GM04504 (cell line): Measurements from ENCODE around the gene C12orf57.
A peak's percentile ranks its signal among the peaks of the same experiment; 100 is the strongest.

ENCODE experiments used
- DNase-seq: peaks from one replicate; pipeline ENCODE4 v3.0.0-alpha.2; 2012; ENCODE audit warnings: low read depth

The C12orf57 gene

DNA sequence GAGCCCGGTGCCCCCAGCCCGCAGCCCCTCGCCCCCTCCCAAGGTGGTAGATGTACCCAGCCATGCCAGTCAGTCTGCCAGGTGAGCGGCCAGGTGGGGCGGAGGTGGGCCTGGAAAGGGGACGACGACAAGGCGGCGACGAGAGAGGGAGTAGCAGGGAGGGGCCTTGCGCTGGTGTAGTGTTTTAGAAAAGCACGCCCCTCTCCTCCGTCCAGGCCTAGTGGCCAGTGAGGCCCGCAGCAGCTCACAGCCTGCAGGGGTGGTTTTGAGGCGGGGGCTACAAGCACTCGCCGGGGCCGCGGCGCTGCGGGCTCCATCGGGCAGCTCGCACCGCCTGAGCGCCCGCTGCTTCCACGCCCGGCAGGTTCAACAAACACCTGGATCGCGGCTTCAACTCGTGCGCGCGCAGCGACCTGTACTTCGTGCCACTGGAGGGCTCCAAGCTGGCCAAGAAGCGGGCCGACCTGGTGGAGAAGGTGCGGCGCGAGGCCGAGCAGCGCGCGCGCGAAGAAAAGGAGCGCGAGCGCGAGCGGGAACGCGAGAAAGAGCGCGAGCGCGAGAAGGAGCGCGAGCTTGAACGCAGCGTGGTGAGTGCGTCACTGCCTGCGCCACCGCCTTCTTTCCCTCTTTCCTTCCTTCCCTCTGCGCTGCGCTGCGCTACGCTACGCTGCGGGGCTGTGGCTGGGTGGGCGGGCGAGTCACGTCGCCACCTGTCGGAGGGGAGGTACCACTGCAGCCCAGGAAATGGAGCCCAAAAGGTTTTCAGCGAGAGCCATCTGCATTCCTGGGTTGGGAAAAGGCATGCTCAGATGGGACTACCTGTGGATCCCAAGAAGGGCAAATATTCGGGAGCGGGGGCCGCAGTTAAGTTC lies 6.1 kb upstream of the C12orf57 start:
- peak; percentile 85 for DNase-seq

DNA sequence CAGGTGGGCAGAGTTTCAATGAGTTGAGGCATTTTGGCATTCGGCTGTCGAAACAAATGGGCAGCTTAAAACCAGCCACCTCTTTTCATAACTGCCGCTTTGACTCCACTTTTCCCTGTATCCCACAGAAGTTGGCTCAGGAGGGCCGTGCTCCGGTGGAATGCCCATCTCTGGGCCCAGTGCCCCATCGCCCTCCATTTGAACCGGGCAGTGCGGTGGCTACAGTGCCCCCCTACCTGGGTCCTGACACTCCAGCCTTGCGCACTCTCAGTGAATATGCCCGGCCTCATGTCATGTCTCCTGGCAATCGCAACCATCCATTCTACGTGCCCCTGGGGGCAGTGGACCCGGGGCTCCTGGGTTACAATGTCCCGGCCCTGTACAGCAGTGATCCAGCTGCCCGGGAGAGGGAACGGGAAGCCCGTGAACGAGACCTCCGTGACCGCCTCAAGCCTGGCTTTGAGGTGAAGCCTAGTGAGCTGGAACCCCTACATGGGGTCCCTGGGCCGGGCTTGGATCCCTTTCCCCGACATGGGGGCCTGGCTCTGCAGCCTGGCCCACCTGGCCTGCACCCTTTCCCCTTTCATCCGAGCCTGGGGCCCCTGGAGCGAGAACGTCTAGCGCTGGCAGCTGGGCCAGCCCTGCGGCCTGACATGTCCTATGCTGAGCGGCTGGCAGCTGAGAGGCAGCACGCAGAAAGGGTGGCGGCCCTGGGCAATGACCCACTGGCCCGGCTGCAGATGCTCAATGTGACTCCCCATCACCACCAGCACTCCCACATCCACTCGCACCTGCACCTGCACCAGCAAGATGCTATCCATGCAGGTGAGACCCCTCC lies 5.2 kb upstream of the C12orf57 start:
- no peak for DNase-seq

DNA sequence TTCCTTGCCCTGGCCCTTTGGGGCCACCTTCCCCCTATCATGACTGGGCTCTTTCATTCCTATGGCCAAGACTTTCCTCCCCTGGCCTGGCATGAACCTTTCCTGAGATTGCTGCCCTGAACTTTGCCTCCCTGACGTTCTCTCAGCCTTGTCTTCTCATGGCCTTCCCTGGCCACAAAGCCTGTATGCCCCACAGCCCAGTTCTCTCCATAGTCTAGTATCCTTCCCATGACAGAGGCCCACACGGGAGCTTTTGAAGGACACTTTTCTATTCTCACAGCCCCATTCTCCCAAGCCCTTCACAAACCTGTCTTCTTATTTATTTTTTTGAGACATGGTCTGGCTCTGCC lies 4.7 kb upstream of the C12orf57 start:
- no peak for DNase-seq

DNA sequence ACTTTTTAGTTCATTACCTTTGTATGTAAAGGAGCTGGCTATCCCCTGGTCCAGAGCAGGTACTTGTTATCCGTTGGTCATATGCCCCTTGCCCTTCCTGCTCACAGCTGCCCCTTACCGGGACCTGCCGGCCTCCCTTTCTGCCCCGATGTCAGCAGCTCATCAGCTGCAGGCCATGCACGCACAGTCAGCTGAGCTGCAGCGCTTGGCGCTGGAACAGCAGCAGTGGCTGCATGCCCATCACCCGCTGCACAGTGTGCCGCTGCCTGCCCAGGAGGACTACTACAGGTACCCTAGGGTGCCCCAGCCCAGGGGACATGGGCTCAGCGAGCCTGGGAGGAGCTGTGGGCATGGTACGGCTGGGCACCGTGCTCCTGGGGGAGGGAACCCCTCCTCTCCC lies 2.6 kb upstream of the C12orf57 start:
- no peak for DNase-seq

DNA sequence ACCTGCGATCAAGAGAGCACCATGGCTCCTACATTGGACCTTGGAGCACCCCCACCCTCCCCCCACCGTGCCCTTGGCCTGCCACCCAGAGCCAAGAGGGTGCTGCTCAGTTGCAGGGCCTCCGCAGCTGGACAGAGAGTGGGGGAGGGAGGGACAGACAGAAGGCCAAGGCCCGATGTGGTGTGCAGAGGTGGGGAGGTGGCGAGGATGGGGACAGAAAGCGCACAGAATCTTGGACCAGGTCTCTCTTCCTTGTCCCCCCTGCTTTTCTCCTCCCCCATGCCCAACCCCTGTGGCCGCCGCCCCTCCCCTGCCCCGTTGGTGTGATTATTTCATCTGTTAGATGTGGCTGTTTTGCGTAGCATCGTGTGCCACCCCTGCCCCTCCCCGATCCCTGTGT lies 2.0 kb upstream of the C12orf57 start:
- no peak for DNase-seq

DNA sequence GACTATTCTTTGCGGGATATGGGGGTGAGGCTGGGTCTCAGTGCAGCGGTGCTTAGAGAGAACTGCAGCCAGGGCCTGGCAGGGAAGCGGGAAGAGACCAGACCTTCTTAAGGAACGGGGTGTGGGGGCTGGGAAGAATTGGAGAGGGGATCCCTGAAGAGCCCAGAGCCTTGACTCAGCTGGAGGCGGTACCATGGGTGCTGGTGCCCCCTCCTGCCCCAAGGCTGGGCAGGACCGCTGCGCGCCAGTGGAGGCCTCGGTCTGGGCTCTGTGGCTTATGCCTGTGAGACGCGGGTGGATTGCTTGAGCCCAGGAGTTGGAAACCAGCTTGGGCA lies 1.5 kb upstream of the C12orf57 start:
- no peak for DNase-seq

DNA sequence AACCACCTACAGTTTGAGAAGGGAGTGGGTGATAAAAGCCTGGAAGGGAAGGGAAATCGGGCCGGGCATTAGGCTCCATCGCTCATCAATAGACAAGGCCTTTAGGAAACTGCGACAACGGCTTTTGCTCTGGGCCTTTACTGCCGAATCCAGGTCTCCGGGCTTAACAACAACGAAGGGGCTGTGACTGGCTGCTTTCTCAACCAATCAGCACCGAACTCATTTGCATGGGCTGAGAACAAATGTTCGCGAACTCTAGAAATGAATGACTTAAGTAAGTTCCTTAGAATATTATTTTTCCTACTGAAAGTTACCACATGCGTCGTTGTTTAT lies 467 bp upstream of the C12orf57 start:
- peak; percentile 82 for DNase-seq

DNA sequence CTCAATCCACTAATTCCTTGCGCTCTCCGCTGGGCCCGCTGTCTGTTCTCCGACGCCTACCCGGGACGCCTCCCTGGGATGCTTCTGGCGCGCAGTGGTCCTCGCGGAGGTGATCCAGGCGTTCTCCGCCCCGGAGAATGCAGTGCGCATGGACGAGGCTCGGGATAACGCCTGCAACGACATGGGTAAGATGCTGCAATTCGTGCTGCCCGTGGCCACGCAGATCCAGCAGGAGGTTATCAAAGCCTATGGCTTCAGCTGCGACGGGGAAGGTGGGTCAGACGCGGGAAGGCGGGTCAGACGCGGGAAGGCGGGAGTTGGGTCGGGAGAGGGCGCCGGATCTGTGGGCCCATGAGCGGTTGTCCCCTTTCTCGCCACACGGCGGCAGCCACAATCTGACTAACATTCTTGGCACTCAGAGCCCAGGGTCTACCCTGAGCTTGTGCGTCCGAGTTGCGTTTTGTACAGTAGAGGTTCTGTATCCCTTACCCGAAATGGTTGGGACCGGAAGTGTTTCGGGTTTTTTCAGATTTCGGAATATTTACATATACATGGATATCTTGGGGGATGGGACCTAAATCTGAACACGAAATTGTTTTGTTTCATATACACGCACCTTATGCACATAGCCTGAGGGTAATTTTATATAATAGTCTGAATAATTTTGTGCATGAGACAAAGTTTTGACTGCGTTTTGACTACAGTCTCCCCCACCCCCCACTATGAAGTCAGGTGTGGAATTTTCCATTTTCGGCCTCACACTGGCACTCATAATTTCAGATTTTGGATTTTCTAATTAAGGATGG lies 762 bp downstream of the C12orf57 start:
- peak; percentile 75 for DNase-seq

DNA sequence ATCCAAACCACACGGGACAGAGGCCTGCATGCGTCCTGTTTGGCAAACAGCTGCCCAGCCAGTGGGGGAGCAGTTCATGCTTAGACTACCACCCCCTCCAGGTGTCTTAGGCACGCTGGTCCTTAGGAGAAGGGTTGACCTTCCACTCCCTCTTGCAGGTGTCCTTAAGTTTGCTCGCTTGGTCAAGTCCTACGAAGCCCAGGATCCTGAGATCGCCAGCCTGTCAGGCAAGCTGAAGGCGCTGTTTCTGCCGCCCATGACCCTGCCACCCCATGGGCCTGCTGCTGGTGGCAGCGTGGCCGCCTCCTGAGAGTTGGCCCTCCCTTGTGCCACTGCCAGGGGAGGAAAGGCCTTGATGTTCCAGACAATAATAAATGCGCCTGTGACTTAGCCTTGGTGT lies 1.8 kb downstream of the C12orf57 start:
- DNase-seq = no peak

DNA sequence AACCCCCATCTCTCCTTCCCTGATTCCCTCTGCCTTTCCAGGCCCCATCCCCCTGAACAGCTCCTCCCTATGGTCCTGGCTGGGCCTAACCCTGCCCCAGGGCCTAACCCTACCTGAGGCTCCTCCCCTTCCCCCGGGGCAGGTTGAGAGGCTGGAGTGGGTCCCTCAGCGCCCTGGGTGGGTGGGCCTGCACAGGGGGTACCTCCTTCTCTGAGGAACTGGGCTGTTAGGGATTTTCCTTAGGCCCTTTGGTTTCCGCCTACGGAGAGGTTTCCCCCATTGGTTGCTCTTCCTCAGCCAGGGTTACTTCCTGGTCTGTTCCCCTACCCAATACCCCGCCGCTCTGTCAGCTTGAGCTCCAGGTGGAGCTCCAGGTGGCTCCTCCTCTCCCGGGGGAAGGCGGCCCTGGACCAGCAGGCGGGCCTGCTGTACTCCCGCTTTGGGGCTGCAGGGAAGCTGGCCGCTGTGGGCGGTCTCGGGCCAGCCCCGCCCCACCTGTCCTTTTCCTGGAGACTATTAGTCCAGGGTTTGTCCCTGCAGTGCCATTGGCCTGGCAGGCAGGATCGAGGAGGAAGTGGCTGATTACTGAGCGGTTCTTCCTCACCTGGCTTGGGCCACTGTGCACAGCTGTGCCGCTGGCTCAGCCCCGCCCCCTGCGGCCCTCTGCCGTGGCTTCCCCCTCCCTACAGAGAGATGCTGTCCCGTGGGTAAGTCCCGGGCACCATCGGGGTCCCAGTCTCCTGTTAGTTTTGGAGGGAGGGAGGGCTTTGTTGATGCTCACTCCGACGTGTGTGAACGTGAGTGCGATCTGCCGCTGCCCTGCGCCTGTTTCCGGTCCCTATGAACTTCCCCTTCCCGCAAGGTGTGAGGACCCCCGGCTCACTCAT lies 2.5 kb downstream of the C12orf57 start:
- DNase-seq = no peak

DNA sequence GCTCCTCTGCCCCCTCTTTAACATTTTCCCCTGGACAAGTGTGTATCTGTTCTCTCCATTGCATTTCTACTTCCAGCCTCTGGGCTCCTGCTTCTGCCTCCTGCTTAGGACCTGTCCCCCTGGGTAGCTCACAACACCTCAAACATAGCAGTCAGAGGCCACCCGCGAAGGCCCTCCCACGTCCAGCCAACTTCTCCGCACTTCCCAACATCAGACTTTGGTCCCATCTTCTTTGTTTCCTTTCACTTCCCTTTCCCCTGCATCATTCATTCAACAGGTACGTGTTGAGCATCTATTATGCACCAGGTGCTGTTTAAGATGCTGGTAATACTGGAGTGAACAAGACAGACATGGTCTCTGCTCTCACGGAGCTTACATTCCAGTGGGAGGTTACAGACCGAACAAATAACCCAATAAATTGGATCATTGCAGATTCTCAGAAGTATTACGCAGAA lies 3.1 kb downstream of the C12orf57 start:
- no peak for DNase-seq

DNA sequence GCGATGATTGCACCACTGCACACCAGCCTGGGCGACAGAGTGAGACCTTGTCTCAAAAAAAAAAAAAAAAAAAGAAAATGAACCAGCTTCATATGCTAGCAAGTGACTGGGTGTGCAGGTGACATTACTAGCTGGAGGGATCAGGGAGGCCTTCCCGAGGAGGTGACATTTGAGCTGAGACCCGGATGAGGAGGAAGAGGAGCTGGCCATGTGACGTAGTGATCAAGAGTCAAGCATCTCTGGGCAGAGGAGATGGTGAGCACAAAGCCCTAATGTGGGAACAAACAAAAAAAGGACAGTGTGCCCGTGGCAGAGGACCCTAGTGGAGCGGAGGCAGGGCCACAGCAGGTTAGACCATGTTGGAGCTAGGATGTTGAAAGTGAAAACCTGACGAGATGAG lies 3.8 kb downstream of the C12orf57 start:
- no peak for DNase-seq

DNA sequence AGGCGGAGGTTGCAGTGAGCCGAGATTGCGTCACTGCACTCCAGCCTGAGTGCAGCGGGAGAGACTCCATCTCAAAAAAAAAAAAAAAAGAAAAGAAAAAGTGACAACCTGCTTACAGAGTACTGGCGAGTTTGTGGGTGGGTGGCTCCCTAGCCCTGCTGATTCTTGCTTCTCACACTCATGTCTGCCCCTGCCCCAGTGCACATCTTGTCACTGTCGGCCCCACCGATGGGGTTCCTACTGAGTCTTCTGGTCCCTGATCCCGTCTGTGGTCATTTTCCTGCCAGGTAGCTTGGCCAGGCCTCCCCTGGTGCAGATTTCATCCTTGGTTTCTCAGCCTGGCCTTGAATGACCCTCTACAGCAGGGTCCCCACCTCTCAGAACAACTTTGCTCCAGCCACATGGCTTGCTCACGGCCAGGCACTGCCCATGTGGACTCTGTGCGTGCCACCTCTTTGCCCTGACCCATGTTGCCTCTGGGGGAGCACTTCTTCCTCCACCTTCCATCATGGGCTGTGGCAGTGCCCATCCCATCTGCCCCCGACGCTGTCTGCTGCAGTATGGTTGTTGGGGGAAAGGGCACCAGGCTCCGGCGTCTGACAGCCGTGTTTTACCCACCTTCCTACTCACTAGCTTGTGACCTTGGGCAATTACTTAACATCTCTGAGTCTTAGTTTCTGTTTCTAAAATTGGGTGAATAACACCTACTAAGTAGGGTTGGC lies 5.2 kb downstream of the C12orf57 start:
- no peak for DNase-seq

DNA sequence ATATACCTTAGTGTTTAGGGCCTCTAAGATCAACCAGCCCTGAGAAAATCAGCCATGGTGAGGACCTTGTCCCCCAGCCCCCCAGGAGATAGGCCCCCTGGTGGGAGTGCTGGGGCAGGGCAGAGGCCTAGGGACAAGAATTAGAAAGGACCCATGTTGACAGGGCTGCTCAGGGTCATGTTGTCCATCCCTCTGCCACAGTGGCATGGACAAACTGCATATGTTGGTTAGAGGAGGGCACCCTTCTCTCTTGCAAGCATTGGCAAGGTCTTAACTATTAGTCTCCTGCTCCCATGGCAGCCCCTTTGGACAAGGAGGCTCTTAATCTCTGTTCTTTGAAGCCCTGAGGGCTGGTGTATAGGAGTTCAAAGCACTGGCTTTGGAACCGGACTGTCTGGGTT lies 6.6 kb downstream of the C12orf57 start:
- DNase-seq = no peak

DNA sequence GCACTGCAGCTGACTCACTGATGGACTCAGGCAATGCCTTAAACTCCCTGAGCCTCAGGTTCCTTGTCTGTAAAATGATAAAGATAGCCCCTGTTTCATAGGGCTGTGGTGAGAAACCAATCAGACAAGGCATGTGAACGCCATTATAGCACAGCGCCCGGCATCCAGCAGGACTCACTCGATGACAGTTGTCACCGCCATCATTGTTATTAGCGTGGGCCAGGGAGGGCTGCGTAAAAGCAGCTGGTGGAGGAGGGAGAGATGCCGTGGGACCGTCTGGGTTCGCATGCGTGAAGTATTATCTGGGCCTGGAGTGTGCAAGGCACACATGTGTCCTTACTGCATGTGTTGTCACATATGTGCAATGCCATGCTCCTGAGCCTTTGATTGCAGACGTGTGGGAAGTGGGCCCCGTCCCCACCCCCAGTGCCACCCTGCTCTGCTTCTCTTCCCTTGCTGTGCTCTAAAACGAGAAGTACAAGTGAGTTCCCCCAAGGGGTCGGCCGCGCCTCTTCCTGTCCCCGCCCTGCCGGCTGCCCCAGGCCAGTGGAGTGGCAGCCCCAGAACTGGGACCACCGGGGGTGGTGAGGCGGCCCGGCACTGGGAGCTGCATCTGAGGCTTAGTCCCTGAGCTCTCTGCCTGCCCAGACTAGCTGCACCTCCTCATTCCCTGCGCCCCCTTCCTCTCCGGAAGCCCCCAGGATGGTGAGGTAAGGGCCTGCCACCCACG lies 7.2 kb downstream of the C12orf57 start, which contains the start of gene PTPN6:
Gene PTPN6, plus strand, starts transcription at position 546 of the 730 bp plus-strand sequence. Its CDS starts 157 bp downstream, at position 703.
- no peak for DNase-seq

DNA sequence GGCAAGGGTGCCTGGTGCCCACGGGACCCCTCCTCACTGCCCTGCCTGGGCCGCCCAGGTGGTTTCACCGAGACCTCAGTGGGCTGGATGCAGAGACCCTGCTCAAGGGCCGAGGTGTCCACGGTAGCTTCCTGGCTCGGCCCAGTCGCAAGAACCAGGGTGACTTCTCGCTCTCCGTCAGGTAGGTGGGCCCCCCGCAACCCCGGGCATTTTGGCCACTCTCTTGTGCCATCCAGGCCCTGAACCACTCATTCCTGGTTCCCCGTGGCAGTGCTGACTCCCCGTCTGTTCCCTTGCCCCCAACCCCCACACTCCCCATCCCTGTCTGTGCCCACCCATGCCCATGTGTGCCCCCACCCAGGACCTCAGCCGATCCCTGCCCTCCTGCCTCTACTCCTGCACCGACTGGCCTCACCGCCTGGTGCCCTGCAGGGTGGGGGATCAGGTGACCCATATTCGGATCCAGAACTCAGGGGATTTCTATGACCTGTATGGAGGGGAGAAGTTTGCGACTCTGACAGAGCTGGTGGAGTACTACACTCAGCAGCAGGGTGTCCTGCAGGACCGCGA lies 7.8 kb downstream of the C12orf57 start:
- DNase-seq = no peak

DNA sequence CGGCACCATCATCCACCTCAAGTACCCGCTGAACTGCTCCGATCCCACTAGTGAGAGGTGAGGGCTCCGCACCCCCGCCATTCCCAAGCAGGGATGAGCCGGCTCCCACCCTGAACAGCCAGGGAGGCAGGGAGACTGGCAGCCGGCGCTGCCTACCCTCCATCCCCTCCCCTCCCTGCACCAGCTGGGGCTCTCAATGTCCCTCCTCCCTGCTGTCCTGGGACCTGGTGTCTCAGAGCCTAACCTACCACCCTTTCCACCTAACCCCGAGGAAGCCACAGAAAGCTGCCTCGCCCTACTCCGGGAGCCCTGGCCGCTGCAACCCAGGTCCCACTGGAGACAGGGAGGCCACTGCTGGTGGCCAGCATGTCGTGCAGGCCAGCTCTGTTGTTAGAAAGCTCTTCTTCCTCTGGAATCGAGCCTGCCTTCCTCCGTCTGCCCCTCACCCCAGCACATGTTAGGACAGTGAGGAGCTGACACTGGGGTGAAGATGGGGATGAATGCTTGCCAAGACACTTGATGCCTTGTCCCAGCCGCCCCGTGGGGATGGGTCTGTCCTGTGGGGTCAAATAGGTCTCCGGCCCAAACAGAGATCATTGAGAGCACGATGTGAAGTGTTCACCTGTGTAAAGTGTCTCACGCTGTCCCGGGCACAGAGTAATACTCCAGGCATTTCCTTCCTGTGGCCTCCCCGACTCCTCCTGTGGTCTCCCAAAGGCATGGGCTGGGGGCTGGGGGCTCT lies 8.5 kb downstream of the C12orf57 start:
- DNase-seq = no peak

DNA sequence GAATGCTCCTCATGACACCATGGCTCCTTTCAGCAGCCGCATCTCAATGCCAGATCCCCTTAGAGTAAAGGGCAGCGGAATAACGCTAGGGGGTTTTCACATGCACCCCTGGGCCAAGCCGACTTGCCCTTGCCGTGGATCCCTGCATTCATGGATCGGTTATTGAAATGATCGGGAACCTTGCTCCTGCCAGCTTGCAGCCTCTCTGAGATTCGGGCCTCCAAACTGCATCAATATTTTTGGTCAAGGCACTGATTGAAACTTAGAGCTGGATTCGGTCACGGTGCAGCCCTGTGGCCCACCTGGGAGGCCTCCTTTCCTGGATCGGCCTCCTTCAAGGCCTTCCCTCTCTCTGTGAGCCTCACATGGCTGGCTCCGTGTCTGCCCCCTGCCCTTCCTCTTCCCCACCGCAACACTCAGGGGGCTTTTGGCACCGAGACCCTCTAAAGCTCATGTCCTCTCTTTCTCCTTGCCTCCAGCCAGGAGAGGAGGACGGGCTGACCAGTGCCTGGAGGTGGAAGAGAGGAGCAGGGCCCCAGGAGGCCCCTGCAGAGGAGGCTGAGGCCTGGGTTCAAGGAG lies 9.1 kb downstream of the C12orf57 start:
- no peak for DNase-seq
